ENCODE measurements around the gene SULT1C3. TPM values are rescaled to one million over a fixed set of nuclear protein-coding genes. Genes with fewer than 3 reads are reported as not detected.

The SULT1C3 gene
- total RNA-seq, result not detected
- long read RNA-seq, result 0 reads

DNA sequence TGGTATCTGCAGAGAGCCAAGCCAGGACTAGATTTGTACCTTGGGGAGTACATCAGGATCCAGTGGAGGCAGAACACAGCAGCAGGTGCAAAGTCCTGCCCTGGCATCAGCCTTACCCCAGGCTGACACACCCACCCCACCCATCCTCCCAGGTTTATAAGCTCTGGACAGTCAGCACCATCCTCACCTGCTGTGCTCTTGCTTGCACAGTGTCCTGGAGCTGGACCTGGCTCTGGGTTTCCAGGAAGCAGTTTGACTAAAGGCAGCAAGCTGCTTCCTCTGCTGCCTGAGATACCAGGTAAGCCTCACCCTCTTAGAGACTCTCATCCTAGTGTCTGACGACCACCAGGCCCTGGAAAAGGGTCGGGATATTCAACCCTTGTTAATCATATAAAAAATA lies at the start of gene SULT1C3:
Gene SULT1C3 (plus strand): TSS at position 183 of the 400 bp plus-strand sequence. CDS start 7,227 bp downstream, outside the sequence.
- no peaks in the 10 kb centered on the region for H3K36me3 ChIP-seq
- H3K4me3 ChIP-seq, result no peak within 1 kb of the TSS
- H3K9me3 ChIP-seq, result peaks cover 13% of the 10 kb centered on the region
- TF ChIP-seq, protein P1, sequence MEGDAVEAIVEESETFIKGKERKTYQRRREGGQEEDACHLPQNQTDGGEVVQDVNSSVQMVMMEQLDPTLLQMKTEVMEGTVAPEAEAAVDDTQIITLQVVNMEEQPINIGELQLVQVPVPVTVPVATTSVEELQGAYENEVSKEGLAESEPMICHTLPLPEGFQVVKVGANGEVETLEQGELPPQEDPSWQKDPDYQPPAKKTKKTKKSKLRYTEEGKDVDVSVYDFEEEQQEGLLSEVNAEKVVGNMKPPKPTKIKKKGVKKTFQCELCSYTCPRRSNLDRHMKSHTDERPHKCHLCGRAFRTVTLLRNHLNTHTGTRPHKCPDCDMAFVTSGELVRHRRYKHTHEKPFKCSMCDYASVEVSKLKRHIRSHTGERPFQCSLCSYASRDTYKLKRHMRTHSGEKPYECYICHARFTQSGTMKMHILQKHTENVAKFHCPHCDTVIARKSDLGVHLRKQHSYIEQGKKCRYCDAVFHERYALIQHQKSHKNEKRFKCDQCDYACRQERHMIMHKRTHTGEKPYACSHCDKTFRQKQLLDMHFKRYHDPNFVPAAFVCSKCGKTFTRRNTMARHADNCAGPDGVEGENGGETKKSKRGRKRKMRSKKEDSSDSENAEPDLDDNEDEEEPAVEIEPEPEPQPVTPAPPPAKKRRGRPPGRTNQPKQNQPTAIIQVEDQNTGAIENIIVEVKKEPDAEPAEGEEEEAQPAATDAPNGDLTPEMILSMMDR (IDR thresholded peaks at IDR 0.05), result no peak
- intact Hi-C loops (cut with DNase I), result no loop called here
- H3K4me1 ChIP-seq, result no peaks in the 10 kb centered on the region
- ATAC-seq, result no peak
- no peaks in the 10 kb centered on the region for H3K27me3 ChIP-seq (ENCODE audit: low read depth)
- DNase-seq, result no peak
- no peak within 1 kb of the TSS for H3K27ac ChIP-seq

DNA sequence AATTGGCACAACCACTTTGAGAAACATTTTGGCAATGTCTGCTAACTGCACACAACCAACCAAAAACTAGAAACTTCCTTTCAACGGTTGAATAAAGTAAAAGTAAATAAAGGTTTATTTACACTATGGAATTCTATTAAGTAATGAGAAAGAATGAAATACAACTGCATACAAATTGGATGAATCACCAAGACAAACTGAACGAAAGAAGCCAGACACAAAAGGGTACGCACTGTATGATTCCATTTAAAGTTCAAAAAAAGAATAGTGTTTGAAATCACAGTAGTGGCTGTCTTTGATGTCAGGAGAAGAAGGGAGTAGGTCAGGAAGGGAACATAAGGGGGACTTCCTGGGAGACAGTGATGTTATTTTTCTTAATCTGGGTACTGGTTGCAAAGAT lies 46.5 kb upstream of the SULT1C3 start:
- DNase-seq (no peak), ATAC-seq (peak in 1 of 2 donors; percentile 45)
- H3K27me3 ChIP-seq (ENCODE audit: low read depth), result no peaks in the 10 kb centered on the region
- no peaks in the 10 kb centered on the region for H3K9me3 ChIP-seq
- no peak overlapping the region for H3K27ac ChIP-seq
- TF ChIP-seq, protein P1 (IDR thresholded peaks at IDR 0.05), result no peak
- no peaks in the 10 kb centered on the region for H3K36me3 ChIP-seq
- H3K4me3 ChIP-seq, result no peak overlapping the region
- H3K4me1 ChIP-seq, result no peaks in the 10 kb centered on the region
- intact Hi-C loops (cut with DNase I), result no loop called here

DNA sequence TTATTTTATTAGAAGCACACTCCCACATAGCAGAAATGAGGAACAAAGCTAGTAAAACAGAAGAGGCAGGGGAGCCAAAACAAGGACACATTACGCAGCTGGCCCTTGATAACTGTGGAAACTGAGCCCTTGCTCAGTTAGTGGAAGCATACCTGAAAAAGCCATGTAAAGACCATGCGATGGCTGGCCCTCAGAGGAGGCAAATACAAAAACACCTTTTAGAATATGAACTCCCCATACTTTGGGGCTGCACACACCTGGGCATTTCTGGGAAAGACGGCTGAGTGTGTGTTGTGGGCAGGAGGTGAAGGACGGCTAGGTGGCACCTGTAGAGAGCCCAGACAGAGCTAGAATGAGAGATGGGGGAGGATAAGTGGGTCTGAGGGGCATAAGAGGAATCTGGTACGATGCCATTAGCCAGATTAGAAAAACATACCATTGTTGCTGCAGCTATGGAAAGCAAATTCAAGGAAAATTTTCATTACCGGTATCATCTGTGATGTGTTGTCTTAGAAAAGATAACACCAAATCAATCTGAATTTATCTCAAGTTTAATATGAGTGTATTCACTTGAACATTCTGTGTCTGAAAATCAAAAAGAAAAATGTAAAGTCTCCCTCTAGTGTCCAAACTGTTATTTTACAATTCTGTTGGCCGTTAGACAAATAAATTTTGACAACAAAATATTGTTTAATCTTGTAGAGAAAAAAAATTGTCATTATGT lies 45.2 kb upstream of the SULT1C3 start:
- Histone ChIP-seq H3K4me1 (no peaks in the 10 kb centered on the region), H3K4me3 (no peak overlapping the region), H3K36me3 (no peaks in the 10 kb centered on the region), H3K27me3 (ENCODE audit: low read depth) (no peaks in the 10 kb centered on the region), H3K9me3 (no peaks in the 10 kb centered on the region), H3K27ac (no peak overlapping the region)
- TF ChIP-seq, protein P1 (IDR thresholded peaks at IDR 0.05), result peak; percentile 41
- intact Hi-C loops (cut with DNase I), result no loop called here
- no peak for DNase-seq
- no peak for ATAC-seq

- intact Hi-C loops (cut with DNase I), result no loop called here
- no peak overlapping the region for H3K4me3 ChIP-seq
- TF ChIP-seq, protein P1 (IDR thresholded peaks at IDR 0.05), result no peak
- H3K36me3 ChIP-seq, result no peaks in the 10 kb centered on the region
- DNase-seq, result no peak
- no peak for ATAC-seq
- H3K27ac ChIP-seq, result no peak overlapping the region
- H3K9me3 ChIP-seq, result no peaks in the 10 kb centered on the region
- H3K27me3 ChIP-seq (ENCODE audit: low read depth), result no peaks in the 10 kb centered on the region
- no peaks in the 10 kb centered on the region for H3K4me1 ChIP-seq
Observed at GRCh38 chr2:108195133-108195439, 44.7 kb upstream of the SULT1C3 start.

- Histone ChIP-seq H3K27ac (no peak overlapping the region), H3K36me3 (no peaks in the 10 kb centered on the region), H3K27me3 (ENCODE audit: low read depth) (no peaks in the 10 kb centered on the region), H3K4me3 (no peak overlapping the region), H3K4me1 (no peaks in the 10 kb centered on the region), H3K9me3 (no peaks in the 10 kb centered on the region)
- intact Hi-C loops (cut with DNase I), result no loop called here
- DNase-seq (no peak), ATAC-seq (no peak)
- TF ChIP-seq, protein P1 (IDR thresholded peaks at IDR 0.05), result no peak
Observed at GRCh38 chr2:108199726-108200125, 40.0 kb upstream of the SULT1C3 start.
